ENCODE results near the gene ADAMTS2.

GRCh38 chr5:179192891-179193470 is 152.3 kb downstream of the ADAMTS2 start:
- no peak for TF ChIP-seq CTCF (IDR thresholded peaks at IDR 0.05; ENCODE audit: low read length)
- TF ChIP-seq EZH2 (IDR thresholded peaks at IDR 0.05; ENCODE audit: borderline replicate concordance, low read length): no peak

Measured in OCI-LY1 (cell line).